ENCODE data around the gene BDKRB2.

GRCh38 chr14:96274122-96274521 is 69.5 kb downstream of the BDKRB2 start:
- TF ChIP-seq EZH2phosphoT487 (IDR thresholded peaks at IDR 0.05; ENCODE audit: insufficient read depth, low read depth) (no peak), EZH2 (IDR thresholded peaks at IDR 0.05; ENCODE audit: insufficient read depth, poor library complexity, severe bottlenecking) (no peak)

Data from GM23248 (cell line).